Measurements from ENCODE around the gene AGT. TPM values are rescaled to one million over a fixed set of nuclear protein-coding genes. Genes with fewer than 3 reads are reported as not detected.

Gene AGT
- total RNA-seq, 1 experiment from 2014 or later, result 1.0 TPM

- DNase-seq (ENCODE audit: low spot score), result peak; percentile 73
- Mint-ChIP-seq H3K36me3 (no peaks in the 10 kb centered on the region), H3K27me3 (ENCODE audit: low read depth) (peaks cover 3% of the 10 kb centered on the region; the same call in 1 of the 2 replicates), H3K27ac (peak overlapping the region; percentile 92), H3K9me3 (no peaks in the 10 kb centered on the region), H3K4me1 (peaks cover 47% of the 10 kb centered on the region), H3K4me3 (peak overlapping the region; percentile 58)
- ChIA-PET POLR2A (interaction anchor here (1.2 kb wide), 1 partner anchor 325 kb away, joined by 3 read pairs; no protein-coding TSS in a partner anchor), CTCF (interaction anchor here (0.7 to 2.7 kb wide), 6 partner anchors 10 to 287 kb away, joined by 3 to 22 read pairs (median 4); partner anchors contain the start of gene COG2)
- peak; percentile 84 for ATAC-seq
- TF ChIP-seq SOX15 (CRISPR knock-in tag; IDR thresholded peaks at IDR 0.05) (no peak), PRRX2 (CRISPR knock-in tag; IDR thresholded peaks at IDR 0.05) (no peak), SMAD3 (CRISPR knock-in tag; IDR thresholded peaks at IDR 0.05; ENCODE audit: borderline replicate concordance) (peak; percentile 88; the same call in 1 of the 2 replicates), E2F1 (CRISPR knock-in tag; IDR thresholded peaks at IDR 0.05) (0 out of 2 replicates have a peak, but pooled peaks have one; percentile 46), ZBTB21 (CRISPR knock-in tag; IDR thresholded peaks at IDR 0.05; ENCODE audit: borderline replicate concordance) (no peak), HMGXB4 (CRISPR knock-in tag; IDR thresholded peaks at IDR 0.05) (no peak), NFYB (CRISPR knock-in tag; conservative IDR thresholded peaks at IDR 0.05; ENCODE audit: low read depth) (no peak), ZBTB43 (CRISPR knock-in tag; IDR thresholded peaks at IDR 0.05) (0 out of 2 replicates have a peak, but pooled peaks have one; percentile 65), TCF7 (CRISPR knock-in tag; IDR thresholded peaks at IDR 0.05; ENCODE audit: low read depth) (no peak), ZNF121 (CRISPR knock-in tag; IDR thresholded peaks at IDR 0.05) (no peak), FOXP4 (CRISPR knock-in tag; IDR thresholded peaks at IDR 0.05) (peak; percentile 87), FOXK1 (CRISPR knock-in tag; IDR thresholded peaks at IDR 0.05) (peak; percentile 46; the same call in 1 of the 2 replicates), ETV6 (CRISPR knock-in tag; IDR thresholded peaks at IDR 0.05) (peak; percentile 68; the same call in 1 of the 2 replicates), MXD4 (CRISPR knock-in tag; IDR thresholded peaks at IDR 0.05; ENCODE audit: borderline replicate concordance) (no peak), ZNF512 (CRISPR knock-in tag; IDR thresholded peaks at IDR 0.05; ENCODE audit: borderline replicate concordance) (no peak), SP1 (CRISPR knock-in tag; conservative IDR thresholded peaks at IDR 0.05) (peak; percentile 39; the same call in 1 of the 2 replicates), ZNF232 (CRISPR knock-in tag; IDR thresholded peaks at IDR 0.05) (peak; percentile 80; the same call in 1 of the 2 replicates), ZMAT4 (CRISPR knock-in tag; IDR thresholded peaks at IDR 0.05) (no peak), ATF6 (CRISPR knock-in tag; IDR thresholded peaks at IDR 0.05) (no peak), NR2C2 (CRISPR knock-in tag; IDR thresholded peaks at IDR 0.05) (no peak), TP53 (CRISPR knock-in tag; IDR thresholded peaks at IDR 0.05) (no peak), TEAD1 (CRISPR knock-in tag; IDR thresholded peaks at IDR 0.05) (no peak; the same call in 1 of the 2 replicates), STAT6 (CRISPR knock-in tag; conservative IDR thresholded peaks at IDR 0.05; ENCODE audit: low read depth) (no peak), RORB (CRISPR knock-in tag; IDR thresholded peaks at IDR 0.05) (no peak), NR3C1 (CRISPR knock-in tag; conservative IDR thresholded peaks at IDR 0.05; ENCODE audit: low read depth) (no peak)
Measured at GRCh38 chr1:230753586-230754251, 39.8 kb upstream of the AGT start.
